Measurements from ENCODE around the gene DDIT3.

- TF ChIP-seq CTCF (conservative IDR thresholded peaks at IDR 0.05) (no peak), EZH2 (IDR thresholded peaks at IDR 0.05; ENCODE audit: low read depth) (no peak)
These were observed 36.8 kb downstream of the DDIT3 start for GRCh38 chr12:57483466-57483865.
